ENCODE results near the gene PTPRB.

Gene PTPRB

DNA sequence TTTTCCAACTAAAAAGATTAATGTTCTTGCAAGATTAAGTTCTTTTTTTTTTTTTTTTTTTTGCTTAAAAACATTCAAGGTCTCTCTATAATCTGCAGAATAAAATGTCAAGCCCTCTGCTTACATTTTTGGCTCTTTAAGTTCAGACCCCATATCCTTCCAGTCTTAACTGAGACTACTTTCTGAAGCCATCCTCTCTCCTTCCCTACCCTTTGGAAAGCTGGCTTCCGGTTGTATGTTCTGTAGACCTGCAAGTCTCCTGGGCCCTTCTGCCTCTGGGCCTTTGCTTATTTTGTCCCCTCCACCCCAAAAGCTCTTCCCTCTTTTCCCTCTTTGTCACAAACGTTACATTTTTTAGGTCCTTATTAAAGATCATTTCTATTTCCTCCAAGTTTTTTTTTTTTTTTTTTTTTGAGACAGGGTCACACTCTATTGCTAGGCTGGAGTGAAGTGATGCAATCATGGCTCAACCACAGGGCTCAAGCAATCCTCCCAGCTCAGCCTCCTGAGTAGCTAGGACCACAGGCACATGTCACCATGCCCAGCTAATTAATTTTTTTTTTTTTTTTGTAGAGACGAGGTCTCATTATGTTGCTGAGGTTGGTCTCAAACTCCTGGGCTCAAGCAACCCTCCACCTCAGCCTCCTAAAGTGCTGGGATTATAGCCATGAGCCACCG lies 46.5 kb downstream of the PTPRB start:
- DNase-seq = no peak

DNA sequence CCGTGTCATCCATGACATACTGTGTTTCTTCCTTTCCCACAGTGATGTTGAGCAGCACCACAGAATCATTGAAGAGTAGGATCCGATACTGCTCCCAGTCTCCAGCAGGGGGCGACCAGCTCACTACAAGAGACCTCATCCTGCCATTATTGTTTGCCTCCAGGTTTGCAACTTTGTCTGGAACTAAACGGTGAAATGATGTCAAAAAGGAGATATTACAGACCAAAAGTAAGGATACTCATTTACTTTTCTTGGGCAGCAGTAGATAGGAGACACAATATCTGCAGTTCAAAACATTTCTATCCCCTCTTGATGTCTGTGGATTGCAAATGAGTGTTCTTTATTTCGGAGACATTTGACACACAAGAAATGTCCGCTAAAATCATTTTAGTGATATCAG lies 47.2 kb downstream of the PTPRB start:
- DNase-seq = peak; percentile 20

DNA sequence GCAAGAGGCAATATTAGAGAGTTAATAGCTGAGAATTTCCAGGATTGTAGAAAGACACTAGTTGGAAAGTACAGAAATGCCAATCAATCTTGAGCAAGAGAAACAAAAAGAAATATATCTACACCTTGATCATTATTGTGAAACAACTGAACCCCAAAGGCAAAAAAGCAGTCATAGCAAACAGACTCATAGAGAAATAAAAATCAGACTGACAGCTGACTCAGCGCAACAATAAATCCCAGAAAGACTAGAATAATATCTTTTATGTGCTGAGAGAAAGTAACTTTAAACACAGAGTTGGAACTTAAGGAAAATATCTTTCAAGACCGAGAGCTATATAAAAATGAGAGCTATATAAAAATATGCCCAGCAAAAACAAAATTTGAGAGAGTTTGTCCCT lies 52.9 kb downstream of the PTPRB start:
- no peak for DNase-seq

DNA sequence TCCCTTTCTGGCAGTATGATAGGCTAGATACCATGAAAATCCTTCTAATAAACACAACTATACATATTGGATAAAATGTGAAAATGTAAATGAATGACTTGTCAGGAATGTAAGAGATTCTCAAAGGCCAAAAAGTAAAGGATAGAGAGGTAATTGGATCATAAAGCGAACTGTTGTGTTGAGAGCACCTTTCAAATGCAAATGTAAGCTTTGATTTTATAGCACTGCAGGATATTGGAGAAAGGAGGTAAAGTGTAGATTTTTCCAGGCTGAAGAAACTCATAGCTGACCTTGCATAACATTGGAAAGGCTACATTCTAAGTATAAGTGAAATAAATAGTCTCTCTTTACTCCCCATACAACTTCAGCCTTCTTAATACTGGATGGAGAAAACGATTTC lies 54.0 kb downstream of the PTPRB start:
- no peak for DNase-seq

DNA sequence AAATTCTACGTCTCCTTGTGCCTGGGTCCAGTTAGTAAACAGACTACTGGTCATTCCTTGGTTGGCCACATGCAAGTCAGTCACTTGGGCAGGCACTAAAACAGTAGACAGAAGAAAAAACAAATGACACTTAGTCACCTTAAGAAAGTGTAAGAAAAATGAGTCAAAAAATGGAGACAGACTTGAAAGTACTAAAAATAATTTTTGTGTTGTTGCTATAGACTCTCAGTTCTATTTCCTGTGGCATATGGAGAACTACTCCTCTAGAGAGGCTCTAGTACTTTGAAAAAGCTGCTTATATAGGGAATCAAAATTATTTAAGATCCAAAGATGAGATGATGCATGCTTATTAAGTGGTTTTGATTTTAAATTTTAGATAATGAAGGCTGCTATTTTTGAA lies 56.0 kb downstream of the PTPRB start:
- DNase-seq = no peak

DNA sequence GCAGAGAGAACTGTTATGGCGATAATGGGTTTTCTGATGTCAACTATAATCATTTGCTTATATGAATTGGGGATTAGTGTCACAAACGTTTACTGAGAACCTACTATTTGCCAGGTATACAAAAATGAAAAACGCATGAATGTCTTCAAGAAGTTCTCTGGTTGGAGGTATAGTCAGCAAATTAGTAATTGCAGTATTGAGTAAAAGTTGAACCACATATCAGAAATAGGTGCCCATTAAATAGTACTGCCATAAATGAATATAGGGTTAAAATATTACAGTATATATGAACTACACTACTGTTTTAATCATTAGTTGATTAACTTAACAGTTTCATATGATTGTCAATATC lies 60.0 kb downstream of the PTPRB start:
- no peak for DNase-seq

DNA sequence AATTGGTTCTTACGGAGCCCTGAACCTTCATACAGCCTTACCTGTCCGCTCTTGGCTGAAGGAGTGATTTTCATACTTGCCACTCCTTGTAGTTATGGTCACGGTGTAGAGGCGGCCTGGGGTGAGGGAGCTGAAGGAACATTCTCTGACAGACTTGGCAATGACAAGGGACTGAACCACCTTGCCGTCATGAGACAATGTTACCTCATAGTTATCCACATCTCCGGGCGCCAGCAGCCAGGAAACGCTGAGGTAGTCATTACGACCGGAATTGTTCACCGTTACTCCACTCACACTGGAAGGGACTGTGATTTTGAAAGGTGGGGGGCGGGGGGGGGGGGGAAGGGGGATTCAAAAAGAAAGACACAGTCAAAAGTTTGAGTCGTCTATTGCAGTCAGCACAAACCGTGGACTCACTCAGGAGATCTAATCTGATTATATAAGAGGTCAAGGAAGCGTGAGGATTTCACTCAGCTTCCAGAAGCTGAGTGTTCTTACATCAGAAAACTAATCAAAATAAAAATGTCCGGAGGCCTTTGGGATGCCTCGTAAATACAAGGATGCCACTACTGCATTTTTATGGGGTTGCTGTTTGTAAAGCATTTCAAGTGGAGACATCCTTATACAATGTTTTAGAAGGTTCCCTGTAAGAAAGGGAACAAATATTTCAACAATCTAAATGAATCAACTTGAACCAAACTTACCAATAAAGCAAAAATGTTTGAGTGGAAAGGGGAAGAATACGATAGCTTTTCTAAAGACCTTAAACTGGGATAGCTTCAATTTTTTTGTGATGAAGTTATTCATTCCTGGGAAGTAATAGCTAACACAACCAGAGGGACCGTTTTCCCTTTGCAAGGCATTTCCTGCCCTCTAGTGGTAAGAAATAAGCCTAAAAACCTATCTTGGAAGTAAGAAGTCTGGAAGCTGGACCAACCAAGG lies 60.6 kb downstream of the PTPRB start:
- DNase-seq = no peak

DNA sequence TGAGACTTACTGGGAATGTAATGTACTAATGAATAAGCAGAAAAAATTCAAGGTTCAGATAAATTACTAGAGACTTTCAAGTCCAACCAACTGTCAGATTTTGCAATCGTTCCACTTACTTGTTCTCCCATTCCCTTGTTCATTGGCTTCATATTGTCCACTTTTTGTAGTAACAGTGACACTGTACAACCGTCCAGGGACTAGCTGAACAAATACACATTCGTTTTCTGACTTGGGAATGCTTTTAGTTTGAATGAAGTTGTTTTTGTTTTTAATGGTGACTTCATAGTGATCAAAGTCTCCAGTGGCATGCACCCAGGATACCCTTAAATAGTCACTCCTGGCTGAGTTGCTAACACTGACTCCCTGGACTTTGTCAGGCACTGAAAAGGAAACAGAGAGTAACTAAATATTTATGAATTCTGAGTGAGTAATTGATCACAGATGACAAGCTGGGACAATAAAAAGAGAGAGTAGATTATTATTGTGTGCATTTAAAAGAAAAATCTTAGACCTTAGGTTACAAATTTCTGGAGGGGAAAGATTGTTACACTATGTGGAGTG lies 65.4 kb downstream of the PTPRB start:
- no peak for DNase-seq

DNA sequence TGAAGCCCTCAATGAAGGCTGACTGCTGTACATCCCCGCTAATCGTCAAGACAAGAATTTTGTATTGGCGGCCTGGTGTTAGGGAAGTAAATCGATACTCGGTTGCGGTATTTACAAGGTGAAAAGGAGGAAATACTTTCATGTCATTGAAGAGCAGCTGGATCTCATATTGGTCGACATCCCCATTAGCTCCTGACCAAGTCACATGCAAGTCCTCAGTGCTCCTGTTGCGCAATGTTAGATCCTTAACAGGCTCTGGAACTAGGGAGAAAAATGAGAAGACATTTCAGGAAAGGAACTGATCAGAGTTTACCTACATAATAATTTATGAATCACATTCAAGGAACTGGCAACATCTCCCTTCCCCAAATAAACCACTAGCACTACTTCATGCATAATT lies 66.2 kb downstream of the PTPRB start:
- DNase-seq = no peak

DNA sequence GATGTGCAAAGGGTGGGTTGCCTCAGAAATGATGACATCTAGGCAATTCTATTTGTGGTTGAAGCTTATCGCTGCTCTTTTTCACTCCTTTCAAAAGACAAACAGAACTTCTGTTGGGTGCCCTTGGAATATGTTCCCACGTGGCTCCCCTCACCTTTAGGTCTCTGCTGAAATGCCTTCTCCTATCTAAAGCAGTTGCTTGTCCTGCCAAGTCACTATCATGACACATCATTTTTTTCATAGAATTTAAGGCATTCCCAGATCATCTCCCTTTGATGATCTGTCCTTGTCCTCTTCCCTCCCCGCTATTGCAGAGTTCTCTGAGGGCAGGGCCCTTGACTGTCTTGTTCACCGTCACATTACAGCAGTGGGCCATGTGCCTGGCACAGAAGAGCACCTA lies 75.7 kb downstream of the PTPRB start:
- DNase-seq = no peak

DNA sequence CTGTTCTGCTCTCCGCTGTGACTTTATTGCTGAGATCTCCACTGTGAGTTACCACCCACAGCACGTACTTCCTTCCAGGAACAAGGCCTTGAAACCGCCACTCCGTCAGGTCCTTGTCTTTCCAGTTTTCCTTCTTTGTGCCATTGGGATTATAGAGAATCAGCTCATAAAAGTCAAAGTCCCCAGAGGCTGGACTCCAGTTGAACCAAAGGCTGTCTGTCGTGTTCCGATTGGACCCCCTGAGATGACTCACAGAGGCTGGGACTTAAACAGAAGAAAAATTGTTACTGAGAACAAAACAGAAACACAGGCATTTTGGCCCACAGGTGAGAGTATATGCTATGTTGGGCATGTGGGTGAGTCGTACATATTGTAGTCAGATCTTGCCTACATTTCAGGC lies 76.6 kb downstream of the PTPRB start:
- DNase-seq = no peak

DNA sequence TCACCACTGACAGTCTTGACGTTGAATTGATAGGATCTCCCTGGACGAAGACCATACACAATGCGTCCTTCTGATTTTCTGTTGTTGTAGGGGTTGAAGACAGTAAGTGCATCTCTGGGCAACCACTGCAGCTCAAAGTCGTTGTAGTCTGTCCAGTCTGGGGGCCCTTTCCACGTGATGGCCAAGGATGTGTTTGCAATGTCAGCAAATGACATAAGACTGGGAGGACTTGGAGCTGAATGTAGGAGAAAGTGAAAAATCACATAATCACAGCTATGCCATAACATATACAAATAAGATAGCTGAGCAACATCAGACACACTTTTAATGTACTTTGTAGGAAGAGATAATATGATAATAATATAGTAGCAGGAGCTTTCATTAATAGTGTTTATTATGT lies 77.8 kb downstream of the PTPRB start:
- DNase-seq = no peak

DNA sequence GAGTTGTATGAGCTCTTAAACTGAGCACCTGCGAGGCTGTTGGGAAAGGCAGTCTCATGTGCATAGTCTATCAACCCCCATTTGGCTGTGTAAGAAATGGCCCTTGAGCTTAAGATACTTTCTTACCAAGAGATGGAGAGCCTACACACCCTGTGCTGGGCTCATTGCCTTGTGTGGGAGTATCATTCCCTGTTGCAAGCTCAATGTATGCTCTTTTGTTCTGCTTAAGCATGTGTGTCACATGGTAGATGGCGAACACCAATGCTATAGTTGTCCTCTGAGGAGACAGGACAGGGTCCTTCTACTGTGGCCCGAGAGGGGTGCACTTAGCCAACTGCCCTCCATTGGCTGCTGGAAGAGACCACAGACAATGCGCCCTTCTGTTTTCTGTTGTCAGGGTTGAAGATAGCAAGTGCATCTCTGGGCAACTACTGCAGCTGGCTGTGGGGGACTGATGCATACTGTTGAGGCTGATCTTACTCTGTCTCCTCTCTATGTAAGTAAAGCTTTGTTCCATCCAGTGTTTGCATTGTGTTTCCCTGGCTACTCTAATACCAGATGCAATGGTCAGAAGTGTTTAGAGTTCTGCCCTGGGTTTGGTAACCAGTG lies 79.5 kb downstream of the PTPRB start:
- DNase-seq = no peak

DNA sequence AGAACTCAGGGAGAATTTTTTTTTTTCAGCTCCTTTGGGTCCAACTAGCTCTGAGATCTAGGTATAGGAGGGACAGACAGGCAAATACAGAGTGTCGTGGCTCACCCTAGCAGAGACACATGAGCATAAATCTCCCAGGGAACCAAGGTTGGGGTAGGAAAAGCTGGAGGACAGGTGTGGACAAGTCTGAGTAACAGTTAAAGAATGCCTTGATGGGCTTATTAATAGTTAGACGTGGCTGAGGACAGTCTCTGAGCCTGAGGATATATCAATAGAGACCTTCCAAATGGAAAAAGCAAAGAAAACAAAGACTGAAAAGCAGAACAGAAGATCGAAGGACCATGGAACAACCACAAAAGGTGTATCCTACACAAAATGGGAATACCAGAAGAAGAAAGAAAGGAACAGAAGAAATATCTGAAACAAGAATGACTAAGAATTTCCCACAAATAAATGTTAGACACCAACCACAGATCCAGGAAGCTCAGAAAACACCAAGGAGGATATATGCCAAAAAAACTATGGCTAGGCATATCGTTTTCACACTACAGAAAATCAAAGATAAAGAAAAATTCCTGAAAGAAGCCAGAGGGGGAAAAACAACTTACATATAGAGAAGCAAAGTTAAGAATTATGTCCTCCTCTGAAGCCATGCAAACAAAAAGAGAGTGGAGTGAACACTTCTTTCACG lies 80.9 kb downstream of the PTPRB start:
- no peak for DNase-seq

DNA sequence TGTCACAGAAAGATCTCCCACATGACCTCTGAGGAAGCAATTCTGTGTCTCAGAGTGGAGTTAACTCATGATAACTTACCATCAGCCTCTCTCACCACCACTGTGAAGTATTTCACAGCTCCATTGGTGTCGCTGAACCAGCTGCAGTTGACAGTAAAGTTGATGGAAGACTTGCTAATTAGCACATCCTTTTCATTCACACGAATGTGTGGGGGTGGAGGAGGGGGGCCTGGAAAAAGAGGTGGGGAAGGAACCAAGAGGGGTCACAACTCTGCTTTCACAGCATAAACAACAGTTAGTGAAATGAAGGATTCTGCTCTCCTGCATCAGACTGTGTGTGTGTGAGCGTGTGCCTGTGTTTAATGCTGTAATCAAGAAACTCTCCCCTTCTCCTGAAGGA lies 82.1 kb downstream of the PTPRB start:
- no peak for DNase-seq

DNA sequence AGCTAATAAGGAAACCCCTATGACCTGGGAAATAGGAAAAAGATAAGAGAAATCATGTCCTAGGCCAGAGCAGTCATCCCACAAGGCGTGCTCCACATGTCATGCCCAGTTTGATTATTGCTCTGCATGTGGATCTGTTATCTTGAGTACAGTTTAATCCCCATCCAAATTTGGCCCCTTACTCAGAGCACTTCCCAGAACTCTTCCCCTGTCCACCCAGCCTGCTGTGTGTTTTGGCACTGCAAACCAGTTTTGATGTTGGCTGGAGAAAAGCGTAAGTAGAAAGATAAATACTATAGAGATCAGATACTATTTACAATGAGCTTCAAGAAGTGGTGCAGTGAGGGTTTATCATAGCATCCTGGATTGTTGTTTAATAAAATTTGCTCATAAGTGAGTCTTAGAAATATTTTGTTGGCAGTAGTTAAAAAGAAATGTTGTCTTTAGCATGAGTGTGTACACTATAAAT lies 83.8 kb downstream of the PTPRB start:
- DNase-seq = no peak

DNA sequence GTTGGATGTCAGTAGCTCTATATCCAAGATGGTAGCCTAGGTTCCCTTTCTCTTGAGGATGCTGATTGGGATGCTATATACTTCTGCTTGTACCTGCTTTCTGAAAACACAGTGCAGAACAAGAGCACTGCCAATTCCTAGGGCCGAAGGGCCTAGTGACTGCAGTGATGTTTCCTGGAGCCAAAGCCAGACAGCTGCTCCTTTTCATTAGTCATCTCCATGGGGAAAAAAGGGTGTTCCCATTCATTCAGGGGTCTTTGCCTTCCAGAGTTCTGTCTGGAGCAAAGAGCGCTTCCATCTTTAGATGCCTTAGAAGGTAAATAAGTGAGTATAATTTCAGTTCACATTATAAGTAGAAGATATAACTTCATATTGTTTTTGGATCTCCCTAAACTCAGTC lies 85.5 kb downstream of the PTPRB start:
- no peak for DNase-seq

DNA sequence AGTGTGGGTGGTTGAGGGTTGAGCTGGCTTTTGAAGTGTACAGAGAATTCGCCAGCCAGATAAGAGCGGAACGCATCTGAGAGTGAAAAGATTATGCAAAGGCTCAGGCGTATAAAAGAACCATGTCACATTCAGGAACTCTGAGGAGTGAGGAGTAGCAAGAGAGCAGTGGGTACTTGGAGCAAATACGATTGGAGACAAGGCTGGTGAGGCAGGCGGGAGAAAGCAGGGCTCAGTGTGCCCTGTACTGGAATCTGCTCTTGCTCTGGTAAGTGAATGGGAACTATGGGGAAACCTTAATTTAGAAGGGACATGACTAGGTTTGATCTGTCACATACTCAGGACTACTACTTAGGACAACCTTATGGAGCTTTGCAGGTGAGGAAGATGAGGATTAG lies 87.0 kb downstream of the PTPRB start:
- DNase-seq = no peak

DNA sequence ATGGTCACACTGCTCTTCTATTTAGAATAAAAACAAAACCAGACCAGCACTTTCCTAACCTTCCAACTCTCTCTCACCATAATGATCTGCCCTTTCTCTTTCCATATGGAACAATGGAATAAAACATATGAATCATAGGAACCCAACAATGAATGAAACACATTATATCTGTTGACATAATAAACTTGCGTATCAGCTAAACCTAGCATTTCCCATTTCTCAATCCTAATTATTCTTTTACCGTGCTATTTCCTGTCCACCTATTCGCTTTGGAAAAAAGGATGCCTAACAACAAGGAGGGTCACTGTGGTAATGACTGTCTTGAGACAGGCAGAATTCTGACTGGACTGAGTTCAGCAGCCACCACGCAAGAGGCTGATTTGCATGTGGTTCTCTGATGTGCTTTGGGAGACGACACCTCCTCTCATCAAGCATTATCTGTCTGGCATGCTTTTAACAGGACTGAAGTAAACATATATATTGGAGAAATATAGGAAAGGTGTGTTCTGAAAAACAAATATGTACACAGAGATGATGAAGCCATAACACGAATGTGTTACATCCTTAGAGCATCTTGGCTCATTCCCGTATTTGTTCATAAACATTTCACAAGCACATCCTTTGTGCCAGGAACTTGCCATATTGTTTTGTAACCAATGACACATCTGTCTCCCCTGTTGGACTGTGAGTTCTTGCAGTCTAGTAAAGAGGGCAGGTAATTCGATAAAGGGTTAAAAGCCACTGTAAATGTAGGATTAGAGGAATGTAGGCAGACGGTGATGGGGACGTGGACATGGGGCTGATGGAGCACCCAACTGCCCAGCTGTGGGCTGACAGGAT lies 87.7 kb downstream of the PTPRB start:
- DNase-seq = no peak

DNA sequence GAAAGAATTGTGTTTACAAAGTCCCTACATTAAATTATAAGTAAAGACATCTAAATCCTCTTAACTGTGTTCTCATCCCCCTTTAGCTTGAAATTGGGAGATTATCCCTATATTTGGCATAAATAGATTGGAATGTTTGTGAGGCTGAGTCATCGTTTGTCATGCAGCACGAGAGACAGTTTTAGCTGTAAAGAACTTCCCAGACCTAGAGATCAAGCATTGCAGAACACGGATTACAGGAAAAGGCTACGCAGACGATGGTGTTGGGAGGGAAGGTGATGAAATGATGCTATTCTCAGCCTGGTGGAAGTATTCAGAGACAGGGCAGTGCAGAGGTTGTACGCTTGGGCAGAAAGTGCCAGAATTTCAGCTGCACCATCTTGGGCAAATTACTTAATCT lies 93.8 kb downstream of the PTPRB start:
- DNase-seq = no peak

DNA sequence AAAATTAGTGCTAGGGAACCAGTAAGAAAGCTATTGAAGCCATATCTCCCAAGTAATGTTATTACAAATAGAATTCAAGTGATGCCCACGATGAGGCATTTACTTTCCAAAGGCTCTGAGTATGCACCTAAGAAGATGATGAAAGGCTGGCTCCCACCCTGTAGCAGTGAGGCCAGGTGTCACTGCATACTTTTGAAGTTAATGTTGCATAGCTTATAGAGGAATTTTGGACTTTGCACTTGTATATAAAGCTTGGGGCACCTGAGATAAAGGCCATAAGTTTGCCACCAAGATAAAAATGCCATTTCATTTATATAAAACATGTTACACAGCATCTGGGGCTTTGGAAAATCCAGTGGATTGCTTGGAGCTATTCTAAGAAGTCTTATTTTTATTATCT lies 96.2 kb downstream of the PTPRB start:
- DNase-seq = no peak

DNA sequence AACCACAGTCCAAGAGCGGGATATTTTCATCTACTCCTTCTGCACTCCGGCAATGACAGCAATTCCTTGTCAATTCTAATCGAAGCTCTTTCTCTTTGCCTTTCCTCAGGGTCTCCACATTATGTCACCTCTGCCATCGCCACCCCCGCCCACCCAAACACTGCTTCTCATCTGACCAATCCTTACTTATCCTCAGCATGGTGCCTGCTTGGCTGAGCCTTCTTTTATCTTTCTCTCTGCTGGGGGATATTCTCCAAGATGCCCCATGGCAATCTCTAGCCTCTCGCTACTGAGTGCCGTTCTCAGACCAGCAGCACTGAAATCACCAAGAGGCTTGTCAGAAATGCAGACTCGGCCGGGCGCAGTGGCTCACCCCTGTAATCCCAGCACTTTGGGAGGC lies 100.6 kb downstream of the PTPRB start:
- DNase-seq = no peak

Data from CD4-positive, alpha-beta T cell treated with Interleukin-15 for 1 hour (primary cell).